ENCODE results near the gene PRR22.
A peak's percentile ranks its signal among the peaks of the same experiment; 100 is the strongest.

PRR22 gene

DNA sequence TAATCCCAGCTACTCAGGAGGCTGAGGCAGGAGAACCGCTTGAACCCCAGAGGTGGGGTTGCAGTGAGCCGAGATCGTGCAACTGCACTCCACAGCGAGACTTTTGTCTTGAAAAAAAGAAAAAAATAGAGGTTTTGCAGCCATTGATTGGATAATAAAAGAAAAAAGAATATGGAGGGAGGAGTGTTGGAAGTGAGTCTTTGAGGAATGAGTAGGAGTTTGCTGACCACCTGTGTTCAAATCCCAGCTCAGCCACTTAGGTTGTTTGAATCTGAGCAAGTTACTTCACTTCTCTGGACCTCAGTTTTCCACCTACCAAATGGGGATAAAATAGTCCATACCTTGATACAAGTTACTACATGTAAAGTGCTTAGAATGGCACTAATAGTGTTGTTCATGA lies 26.6 kb upstream of the PRR22 start:
- no peak for DNase-seq

DNA sequence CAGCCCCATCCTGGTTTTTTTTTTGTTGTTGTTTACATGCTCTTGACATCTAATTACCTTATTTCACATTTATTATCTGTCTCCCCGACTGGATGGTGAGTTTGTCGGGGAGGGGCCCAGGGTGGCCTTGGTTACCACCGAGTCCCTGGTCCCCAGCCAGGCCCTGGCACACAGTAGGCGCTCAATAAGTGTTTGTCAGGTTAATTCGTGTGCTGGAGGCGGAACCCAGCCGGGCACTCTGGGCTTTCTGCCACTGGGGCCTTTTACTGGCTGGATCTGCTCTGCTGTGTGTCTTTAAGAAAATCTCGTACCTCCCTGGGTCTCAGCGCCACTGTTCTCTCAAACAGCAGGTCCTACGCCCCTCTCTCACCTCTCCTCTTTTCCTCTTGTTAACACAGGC lies 24.9 kb upstream of the PRR22 start:
- DNase-seq, result no peak

DNA sequence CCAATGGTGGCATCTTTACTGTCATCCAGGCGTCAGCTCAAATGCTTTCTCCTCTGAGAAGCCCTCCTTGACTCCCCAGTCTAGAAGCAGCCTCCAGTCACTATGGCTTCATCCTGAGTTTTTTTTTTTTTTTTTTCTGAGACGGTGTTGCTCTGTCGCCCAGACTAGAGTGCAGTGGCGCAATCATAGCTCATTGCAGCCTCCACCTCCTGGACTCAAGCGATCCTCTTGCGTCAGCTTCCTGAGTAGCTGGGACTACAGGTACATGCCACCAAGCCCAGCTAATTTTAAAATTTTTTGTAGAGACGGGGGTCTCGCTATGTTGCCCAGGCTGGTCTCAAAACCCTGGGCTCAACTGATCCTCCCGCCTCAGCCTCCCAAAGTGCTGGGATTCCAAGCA lies 24.5 kb upstream of the PRR22 start:
- no peak for DNase-seq

GRCh38 chr19:5808120-5808816 lies 23.7 kb upstream of the PRR22 start:
- no peak for DNase-seq

DNA sequence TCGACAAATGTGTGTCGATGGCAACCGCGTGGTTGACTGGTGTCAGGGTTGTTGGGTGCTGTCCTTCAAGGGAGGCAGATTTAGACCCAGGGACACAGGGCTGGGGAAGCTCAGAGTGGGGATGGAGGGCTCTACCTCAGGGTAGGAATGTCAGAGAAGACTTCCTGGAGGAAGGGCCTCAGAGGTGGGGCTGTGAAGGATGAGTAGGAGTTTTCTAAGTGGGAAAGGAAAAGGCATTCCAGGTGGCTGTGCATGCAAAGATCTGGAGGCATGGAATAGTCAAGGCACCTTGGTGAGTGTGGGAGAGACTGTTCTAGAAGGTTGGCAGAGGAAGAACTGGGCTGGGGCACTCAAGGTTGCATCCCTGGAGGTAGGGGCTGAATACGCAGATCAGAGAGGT lies 22.4 kb upstream of the PRR22 start:
- no peak for DNase-seq

DNA sequence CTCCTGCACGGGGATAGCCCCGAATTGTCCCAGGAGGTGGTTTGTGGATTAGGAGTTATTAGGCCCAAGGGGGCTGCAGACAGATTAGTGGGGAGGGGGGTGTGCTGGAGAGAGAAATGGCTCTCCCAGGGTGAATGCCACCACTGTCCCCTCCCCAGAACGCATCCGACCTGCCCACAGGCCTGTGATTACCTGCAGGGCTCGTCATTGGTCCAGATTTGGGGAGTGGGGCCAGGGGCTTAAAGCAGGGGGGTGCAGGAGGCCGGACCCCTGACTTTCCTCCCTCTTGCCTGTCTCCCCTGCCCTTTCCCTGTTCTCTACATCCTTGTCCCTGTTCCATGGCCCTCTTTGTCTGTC lies 21.6 kb upstream of the PRR22 start:
- DNase-seq, result no peak

DNA sequence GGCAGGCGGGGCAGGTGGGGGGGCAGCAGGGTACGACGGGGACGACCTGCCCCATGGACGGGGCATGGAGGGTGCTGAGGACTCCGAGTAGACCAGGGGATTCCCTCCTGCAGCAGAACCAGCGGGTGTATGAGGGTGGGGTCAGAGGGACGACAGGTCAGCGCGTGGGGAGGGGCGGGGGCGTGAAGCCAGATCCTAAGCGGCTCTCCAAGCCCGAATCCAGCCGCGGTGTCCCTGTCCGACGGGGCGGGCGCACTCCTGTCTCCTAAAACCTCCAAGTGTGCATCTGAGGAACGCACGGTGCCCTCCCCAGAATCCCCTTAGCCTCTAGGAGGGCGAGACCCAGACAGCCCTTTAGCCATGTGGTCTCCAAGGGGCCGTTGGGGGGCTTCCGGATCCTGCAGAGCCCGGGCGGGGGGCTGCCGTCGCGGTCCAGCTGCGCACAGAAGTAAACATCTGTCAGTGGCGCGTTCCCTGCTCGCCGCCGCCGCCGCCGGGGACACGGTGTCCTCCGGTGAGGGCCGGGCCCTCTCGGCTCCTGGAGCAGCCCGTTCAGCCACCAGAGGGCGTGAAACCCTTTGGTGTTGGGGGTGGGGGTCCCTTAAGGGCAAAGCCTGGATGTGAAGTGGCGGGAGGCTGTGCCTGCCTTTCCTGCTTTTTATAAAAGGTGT lies 21.1 kb upstream of the PRR22 start:
- DNase-seq, result peak; percentile 63

DNA sequence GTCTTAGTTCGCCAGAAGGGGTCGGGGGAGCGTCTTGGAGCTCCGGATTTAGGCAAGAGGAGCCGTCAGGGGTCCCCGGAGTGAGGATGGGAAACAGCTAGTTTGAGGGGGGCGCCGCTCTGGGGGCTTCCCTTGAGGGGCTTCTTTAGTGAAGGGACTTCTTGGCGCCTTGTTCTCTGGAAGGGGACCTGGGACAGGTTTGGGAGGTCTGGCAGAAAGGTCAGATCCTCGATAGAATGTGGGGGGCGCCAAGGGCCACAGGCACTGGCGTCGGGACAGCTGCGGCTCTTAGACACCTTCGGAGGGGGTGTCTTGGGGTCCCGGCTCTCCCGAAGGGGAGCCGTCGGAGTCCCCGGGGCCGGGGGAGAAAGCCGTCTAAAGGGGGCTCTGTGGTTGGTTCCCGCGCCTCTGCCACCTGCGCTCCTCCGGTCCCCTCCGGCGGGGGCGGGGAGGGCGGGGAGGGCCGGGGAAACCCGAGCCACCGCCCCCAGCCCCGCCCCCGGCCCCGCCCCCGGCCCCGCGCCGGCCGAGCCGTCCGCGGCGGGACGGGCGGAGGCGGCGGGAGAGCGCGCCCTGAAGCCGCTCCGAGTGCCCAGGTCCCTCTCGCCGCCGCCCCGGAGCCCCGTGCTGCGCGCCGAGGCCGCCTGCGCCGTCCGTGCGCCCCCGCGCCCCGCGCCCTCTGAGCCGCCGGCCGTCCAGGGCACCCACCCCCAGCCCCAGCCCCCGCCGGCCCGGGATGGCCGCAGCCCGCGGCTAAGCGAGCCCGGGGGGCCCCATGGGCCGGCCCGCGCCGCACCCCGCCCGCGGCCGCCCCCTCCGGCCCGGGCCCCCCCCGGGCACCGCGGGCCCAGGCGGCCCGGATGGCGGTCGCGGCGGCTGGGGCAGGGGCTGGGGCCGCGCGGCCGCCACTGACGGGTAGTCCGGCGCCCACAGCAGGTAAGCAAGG lies 20.2 kb upstream of the PRR22 start, which contains the start of gene NRTN:
Gene NRTN, plus strand, starts transcription at position 552 of the 946 bp plus-strand sequence. CDS start 19,099 bp downstream, outside the sequence.
- peak; percentile 13 for DNase-seq

GRCh38 chr19:5803752-5804515 lies 19.4 kb upstream of the PRR22 start:
- DNase-seq, result peak; percentile 93

- DNase-seq, result no peak
Measured at GRCh38 chr19:5803441-5803751, 18.9 kb upstream of the PRR22 start.

GRCh38 chr19:5801796-5802619 lies 17.5 kb upstream of the PRR22 start:
- DNase-seq, result no peak

DNA sequence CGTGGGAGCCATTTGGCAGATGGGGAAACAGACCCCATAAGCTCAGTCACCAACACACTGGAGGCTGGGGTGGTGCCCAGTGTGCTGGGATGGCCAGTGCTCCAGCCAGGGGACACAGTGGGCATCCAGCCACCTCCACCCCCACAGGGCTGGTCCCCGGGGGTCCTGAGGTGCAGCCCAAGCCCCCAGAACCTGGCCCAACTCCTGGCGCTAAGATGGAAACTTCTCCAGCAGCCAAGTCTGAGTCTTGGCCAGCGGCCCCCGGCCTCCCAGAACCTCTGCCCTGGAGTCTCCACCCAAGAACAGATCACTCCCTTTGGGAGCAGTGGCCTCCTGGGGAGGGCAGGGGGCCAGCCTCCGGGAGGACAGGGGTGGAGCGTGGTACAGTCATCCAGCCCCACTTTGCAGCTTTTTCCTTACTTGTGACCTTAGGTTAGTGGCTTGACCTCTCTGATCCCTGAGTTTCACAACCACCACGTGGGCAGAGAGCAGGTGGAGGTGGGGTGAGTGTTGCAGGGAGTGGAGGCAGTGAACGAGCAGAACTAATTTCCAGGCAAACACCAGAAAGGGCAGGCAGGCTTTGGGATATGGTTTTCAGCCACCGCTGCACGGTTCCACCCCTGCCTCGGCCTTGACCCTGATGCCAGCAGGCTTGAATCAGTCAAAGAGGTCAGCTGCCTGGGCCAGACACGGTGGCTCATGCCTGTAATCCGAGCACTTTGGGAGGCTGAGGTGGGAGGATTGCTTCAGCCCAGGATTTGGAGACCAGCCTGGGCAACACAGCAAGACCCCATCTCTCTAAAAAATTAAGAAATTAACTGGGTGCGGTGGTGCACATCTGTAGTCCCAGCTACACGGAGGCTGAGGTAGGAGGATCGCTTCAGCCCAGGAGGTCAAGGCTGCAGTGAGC lies 16.1 kb upstream of the PRR22 start:
- no peak for DNase-seq

DNA sequence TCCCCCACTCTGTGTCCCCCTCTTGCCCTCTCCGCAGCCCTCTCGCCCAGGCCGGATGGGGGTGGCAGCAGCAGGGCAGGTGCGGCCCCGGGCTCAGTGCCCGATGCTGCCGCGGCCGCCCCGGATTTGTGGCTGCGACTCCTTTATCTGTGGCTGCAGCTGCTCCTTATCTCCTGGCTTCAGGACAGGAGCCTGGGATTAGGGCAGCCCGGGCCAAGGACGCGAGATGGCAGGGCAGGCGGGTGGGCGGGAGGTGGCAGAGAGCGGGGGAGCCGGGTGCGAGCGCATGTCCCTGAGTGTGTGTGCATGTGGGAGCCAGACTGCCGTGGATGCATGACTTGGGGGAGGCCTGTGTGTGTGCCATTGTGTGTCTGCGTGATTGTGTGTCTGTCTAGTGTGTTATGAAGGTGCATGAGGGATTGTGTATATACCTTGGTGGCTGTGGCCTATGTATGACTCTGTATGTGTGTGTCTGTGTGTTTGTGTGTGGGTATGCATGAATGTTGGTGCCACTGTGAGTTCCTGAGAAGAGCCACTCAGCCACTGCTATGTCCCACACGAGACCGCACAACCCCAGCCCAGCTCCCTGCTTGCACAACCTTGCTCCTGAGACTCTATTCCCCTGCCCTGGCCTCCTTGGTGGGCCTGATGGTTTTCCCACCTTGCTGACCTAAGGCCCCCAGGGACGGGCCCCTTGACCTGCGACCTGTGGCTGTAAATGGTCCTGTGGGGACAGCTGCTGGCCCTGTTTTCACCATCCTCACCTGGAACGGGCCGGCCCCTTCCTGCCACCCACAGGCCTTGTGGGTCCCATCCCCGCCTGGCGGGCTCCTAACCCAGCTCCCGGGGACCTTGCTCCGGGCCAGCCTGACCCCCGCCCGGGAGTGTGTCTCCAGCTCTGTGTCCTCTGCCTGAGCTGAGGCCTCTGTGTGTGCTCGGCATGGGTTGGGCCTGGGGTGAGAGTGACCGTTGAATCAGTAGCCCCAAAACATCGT lies 15.0 kb upstream of the PRR22 start:
- peak; percentile 94 for DNase-seq

GRCh38 chr19:5798244-5798643 lies 13.7 kb upstream of the PRR22 start:
- no peak for DNase-seq

DNA sequence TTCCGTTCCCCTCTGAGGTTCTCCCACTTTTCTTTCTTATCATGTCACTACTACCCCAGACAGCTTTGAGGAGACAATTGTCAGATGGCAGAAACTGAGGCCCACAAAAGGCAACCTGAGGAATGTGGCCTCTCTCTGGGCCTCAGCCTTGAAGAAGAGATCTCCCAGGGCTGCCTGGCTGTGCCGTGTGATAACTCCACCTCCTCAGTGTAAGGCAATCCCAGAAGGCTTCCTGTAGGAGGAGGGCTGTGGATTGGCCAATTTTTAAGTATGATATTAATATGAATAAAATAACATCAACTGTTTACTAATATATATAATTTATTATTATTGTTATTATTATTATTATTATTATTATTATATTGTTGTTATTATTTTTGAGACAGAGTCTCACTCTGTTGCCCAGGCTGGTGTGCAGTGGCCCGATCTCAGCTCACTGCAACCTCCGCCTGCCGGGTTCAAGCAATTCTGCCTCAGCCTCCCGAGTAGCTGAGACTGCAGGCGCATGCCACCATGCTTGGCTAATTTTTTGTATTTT lies 10.9 kb upstream of the PRR22 start:
- no peak for DNase-seq

DNA sequence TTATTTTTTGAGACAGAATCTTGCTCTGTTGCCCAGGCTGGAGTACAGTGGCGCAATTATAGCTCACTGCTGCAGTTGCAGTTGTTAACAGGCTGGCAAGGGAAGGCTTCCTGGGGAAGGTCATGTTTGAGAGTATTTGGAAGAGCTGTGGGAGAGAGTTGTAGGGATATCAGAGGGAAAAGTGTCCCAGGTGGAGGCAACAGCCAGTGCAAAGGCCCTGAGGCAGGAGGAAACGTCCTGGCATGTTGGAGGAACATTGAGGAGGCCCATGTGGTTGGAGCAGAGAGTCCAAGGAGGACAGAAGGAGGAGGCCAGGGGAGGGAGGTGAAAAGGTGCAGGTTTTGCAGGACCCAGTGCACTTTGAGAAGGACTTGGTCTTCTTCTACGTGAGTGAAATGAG lies 8.6 kb upstream of the PRR22 start:
- no peak for DNase-seq

DNA sequence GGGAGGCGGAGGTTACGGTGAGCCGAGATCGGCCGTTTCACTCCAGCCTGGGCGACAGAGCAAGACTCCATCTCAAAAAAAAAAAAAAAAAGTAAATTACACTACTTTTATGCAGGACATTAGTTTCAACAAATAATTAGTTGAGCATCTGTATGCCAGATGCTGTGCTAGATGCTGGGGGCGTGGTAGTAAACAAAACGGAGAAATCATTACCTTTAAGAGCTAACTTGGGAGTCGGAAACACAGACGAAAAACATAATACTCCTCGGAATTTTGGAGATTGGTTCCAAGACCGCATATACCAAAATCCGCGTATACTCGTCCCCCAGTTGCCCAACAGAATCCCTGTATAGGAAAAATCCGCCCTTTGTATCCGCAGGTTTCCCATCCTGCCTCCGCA lies 7.7 kb upstream of the PRR22 start:
- no peak for DNase-seq

DNA sequence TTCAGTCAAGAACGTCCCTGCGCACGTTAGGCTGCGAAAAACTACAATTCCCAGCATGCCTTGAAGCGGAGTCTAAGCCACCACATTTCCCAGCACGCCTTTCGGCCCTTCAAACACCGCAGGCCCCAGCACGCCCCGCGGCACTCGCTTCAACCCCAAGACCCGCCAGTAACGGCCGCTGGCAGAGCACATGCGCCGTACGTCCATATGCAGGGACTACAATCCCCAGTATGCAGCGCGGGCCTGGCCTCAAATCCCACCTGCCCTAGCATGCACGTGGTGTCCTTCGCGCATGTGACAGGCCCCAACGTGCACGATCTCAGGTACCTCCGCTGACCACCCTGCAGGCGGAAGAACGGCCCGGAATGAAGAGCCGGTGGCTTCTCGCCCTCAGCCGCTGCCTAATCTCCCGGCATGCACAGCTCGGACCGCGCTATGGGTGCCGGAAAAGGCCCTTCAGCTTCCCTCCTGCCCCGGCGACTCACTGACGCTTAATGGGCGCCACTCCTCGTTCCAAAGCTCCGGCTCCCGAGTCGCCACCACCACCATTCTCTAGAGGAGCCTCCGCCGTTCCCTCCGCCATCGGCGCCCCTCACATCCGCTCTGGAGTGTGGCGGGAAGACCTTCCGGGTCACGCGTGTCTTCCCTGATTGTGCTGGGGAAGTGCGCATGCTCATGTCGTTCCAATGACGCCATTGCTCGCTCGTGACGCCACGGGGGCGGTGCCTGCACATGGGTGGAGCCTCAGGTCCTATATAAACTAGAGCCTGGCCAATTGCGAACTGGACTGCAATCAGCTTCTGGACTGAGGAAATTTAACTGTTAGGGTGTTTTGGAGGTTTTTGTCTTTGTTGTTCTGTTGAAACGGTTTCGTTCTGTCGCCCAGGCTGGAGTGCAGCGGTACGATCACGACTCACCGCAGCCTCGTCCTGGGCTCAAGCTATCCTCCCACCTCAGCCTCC lies 6.3 kb upstream of the PRR22 start, which contains the start of gene DUS3L:
Gene DUS3L, minus strand, starts transcription at position 605 of the 962 bp plus-strand sequence. Its CDS starts 22 bp downstream, at position 583.
- DNase-seq, result peak; percentile 96

All from OCI-M1 (cell line).